H1 (cell line): ENCODE measurements around the gene LRPPRC. TPM values are rescaled to one million over a fixed set of nuclear protein-coding genes. Genes with fewer than 3 reads are reported as not detected.

Experiments
- CTCF ChIA-PET: fragments of 300-600 bp; sonication (Branson Sonifier 250); formaldehyde crosslinking; loops from one replicate; lab custom pipeline; 2021; ENCODE audit not compliant: partially characterized antibody; lab: Charles Lee
- POLR2A ChIA-PET: fragments of 300-600 bp; sonication (Branson Sonifier 250); formaldehyde crosslinking; loops from one replicate; lab custom pipeline; 2021; ENCODE audit warnings: inconsistent platforms; ENCODE audit not compliant: partially characterized antibody; lab: Charles Lee
- DNase-seq, 2 experiments: peaks; one replicate each; pipeline versions ENCODE4 v3.0.0 to v3.0.0-alpha.2; 2010 to 2022; ENCODE audit warnings: low spot score in 2 of 2, low read depth in 1 of 2, mixed read lengths in 1 of 2
- FAIRE-seq: peaks from 2 replicates; lab custom pipeline; 2011; peaks lifted over from hg19 to GRCh38; lab: Jason Lieb, UNC
- H2AFZ ChIP-seq: 2 replicates; pipeline ENCODE4 v1.8.1; 2012; ENCODE audit warnings: low read length, inconsistent platforms
- H2AK5ac ChIP-seq: 2 replicates; pipeline ENCODE4 v1.6.1; 2013; ENCODE audit warnings: low read depth, low read length
- H2BK120ac ChIP-seq: replicated peaks from 2 replicates; pipeline ENCODE3; 2013; ENCODE audit warnings: low read depth, low read length, inconsistent platforms
- H2BK12ac ChIP-seq: 2 replicates; pipeline ENCODE4 v1.6.1; 2013; ENCODE audit warnings: low read depth, low read length
- H2BK15ac ChIP-seq: 2 replicates; pipeline ENCODE4 v1.6.1; 2013; ENCODE audit warnings: low read length
- H2BK20ac ChIP-seq: 2 replicates; pipeline ENCODE4 v1.6.1; 2013; ENCODE audit warnings: low read length
- H2BK5ac ChIP-seq: 2 replicates; pipeline ENCODE4 v1.6.1; 2013; ENCODE audit warnings: low read depth, low read length
- H3K14ac ChIP-seq: 2 replicates; pipeline ENCODE4 v1.6.1; 2013; ENCODE audit warnings: inconsistent platforms; ENCODE audit not compliant: insufficient read length
- H3K18ac ChIP-seq: 2 replicates; pipeline ENCODE4 v1.6.1; 2013; ENCODE audit warnings: low read length; ENCODE audit errors: extremely low read depth
- H3K23ac ChIP-seq: 2 replicates; pipeline ENCODE4 v1.6.1; 2013; ENCODE audit warnings: inconsistent platforms; ENCODE audit not compliant: insufficient read length
- H3K23me2 ChIP-seq: 2 replicates; pipeline ENCODE4 v1.6.1; 2013; ENCODE audit warnings: low read depth, low read length
- H3K27ac ChIP-seq: 2 replicates; pipeline ENCODE4 v1.6.1; 2011; ENCODE audit warnings: low read depth, low read length, inconsistent platforms
- H3K27me3 ChIP-seq, 4 experiments: replicated peaks in 1 of 4; 1 replicate in 1 of 4; 2 replicates in 3 of 4; pipeline versions ENCODE4 v1.6.1 to v1.8.1; 2011 to 2013; ENCODE audit warnings: low read length in 3 of 4, mild to moderate bottlenecking in 3 of 4, inconsistent platforms in 2 of 4, mixed read lengths in 2 of 4, moderate library complexity in 1 of 4; ENCODE audit not compliant: control insufficient read depth in 3 of 4, insufficient read depth in 3 of 4; ENCODE audit errors: extremely low read depth in 1 of 4
- H3K36me3 ChIP-seq, 4 experiments: 2 replicates each; pipeline versions ENCODE4 v1.6.1 to v1.8.1; 2011 to 2013; ENCODE audit warnings: mild to moderate bottlenecking in 4 of 4, low read length in 3 of 4, moderate library complexity in 2 of 4, control low read depth in 1 of 4, inconsistent platforms in 1 of 4; ENCODE audit not compliant: insufficient read depth in 4 of 4, control insufficient read depth in 2 of 4
- H3K4ac ChIP-seq: replicated peaks from 2 replicates; pipeline ENCODE3; 2013; ENCODE audit warnings: low read length, low read depth, mixed read lengths, inconsistent platforms; ENCODE audit not compliant: insufficient read length
- H3K4me1 ChIP-seq, 4 experiments: replicated peaks in 1 of 4; 1 replicate in 1 of 4; 2 replicates in 3 of 4; pipeline versions ENCODE4 v1.6.1 to v1.8.1; 2011 to 2013; ENCODE audit warnings: low read length in 3 of 4, inconsistent platforms in 2 of 4, mixed read lengths in 1 of 4; ENCODE audit not compliant: insufficient read depth in 4 of 4, control insufficient read depth in 3 of 4
- H3K4me2 ChIP-seq, 2 experiments: 2 replicates each; pipeline versions ENCODE4 v1.6.1 to v1.8.1; 2011 to 2013; ENCODE audit warnings: low read depth in 2 of 2, low read length in 2 of 2, control low read depth in 1 of 2, inconsistent platforms in 1 of 2, mild to moderate bottlenecking in 1 of 2; ENCODE audit not compliant: insufficient read depth in 1 of 2
- H3K4me3 ChIP-seq, 4 experiments: fragments of 200-600, 300-600 bp in 1 of 4; sonication (generic), shearing (Covaris generic), sonication (Bioruptor Twin) in 1 of 4; 2 replicates each; pipeline versions ENCODE4 v1.5.1 to v1.8.1; 2011 to 2016; ENCODE audit warnings: low read length in 4 of 4, low read depth in 3 of 4, control low read depth in 2 of 4, inconsistent platforms in 2 of 4, mild to moderate bottlenecking in 2 of 4, mixed read lengths in 1 of 4, moderate library complexity in 1 of 4; ENCODE audit not compliant: insufficient read depth in 2 of 4; ENCODE audit errors: extremely low read depth in 1 of 4
- H3K56ac ChIP-seq: replicated peaks from 2 replicates; pipeline ENCODE3; 2013; ENCODE audit warnings: low read depth, mild to moderate bottlenecking, mixed read lengths, low read length, inconsistent platforms; ENCODE audit not compliant: insufficient read length
- H3K79me1 ChIP-seq: 2 replicates; pipeline ENCODE4 v1.6.1; 2013; ENCODE audit warnings: low read depth, low read length, control low read depth
- H3K79me2 ChIP-seq, 2 experiments: 2 replicates each; pipeline versions ENCODE4 v1.6.1 to v1.8.1; 2012 to 2013; ENCODE audit warnings: low read length in 2 of 2, mild to moderate bottlenecking in 2 of 2, inconsistent platforms in 1 of 2; ENCODE audit not compliant: insufficient read depth in 2 of 2, control insufficient read depth in 1 of 2
- H3K9ac ChIP-seq, 4 experiments: replicated peaks in 1 of 4; 1 replicate in 1 of 4; 2 replicates in 3 of 4; pipeline versions ENCODE4 v1.6.1 to v1.8.1; 2011 to 2013; ENCODE audit warnings: low read depth in 3 of 4, low read length in 3 of 4, control low read depth in 2 of 4, mild to moderate bottlenecking in 2 of 4, moderate library complexity in 2 of 4, inconsistent platforms in 1 of 4; ENCODE audit errors: extremely low read depth in 1 of 4
- H3K9me3 ChIP-seq, 2 experiments: 2 replicates each; pipeline versions ENCODE4 v1.6.1 to v1.8.1; 2012 to 2013; ENCODE audit warnings: mild to moderate bottlenecking in 2 of 2, moderate library complexity in 2 of 2, control low read depth in 1 of 2, inconsistent platforms in 1 of 2, low read depth in 1 of 2, low read length in 1 of 2, mixed read lengths in 1 of 2; ENCODE audit not compliant: insufficient read depth in 2 of 2
- H4K20me1 ChIP-seq, 2 experiments: replicated peaks in 1 of 2; 2 replicates each; pipeline versions ENCODE3 to v1.8.1; 2011 to 2013; ENCODE audit warnings: inconsistent platforms in 2 of 2, low read length in 2 of 2, mild to moderate bottlenecking in 1 of 2; ENCODE audit not compliant: insufficient read depth in 2 of 2, control insufficient read depth in 1 of 2
- H4K5ac ChIP-seq: 2 replicates; pipeline ENCODE4 v1.6.1; 2013; ENCODE audit warnings: low read length, low read depth, mixed read lengths, inconsistent platforms; ENCODE audit not compliant: insufficient read length
- H4K8ac ChIP-seq: 2 replicates; pipeline ENCODE4 v1.8.0; 2013; ENCODE audit warnings: mild to moderate bottlenecking, moderate library complexity, low read length, inconsistent platforms; ENCODE audit not compliant: insufficient read depth; ENCODE audit errors: extremely low read depth
- H4K91ac ChIP-seq: replicated peaks from 2 replicates; pipeline ENCODE3; 2013; ENCODE audit warnings: low read length, mixed read lengths, inconsistent platforms; ENCODE audit not compliant: insufficient read length
- CBX8 ChIP-seq: fragments of 300-800, 300-1000 bp; sonication (generic); IDR thresholded peaks from 2 replicates; pipeline ENCODE4 v1.7.1; 2016; ENCODE audit warnings: low read depth, low read length, borderline replicate concordance
- CREB1 ChIP-seq: IDR thresholded peaks from 2 replicates; pipeline ENCODE4 v1.6.1; 2012; ENCODE audit warnings: inconsistent platforms
- CTBP2 ChIP-seq: IDR thresholded peaks from 2 replicates; pipeline ENCODE4 v1.7.0; 2011; ENCODE audit warnings: borderline replicate concordance, mild to moderate bottlenecking, moderate library complexity, mixed read lengths, low read length; ENCODE audit not compliant: insufficient read depth, insufficient read length
- EP300 ChIP-seq, 2 experiments: IDR thresholded peaks; 1 replicate in 1 of 2; 2 replicates in 1 of 2; pipeline ENCODE4 v1.6.1; 2011 to 2012; ENCODE audit warnings: low read depth in 2 of 2, low read length in 2 of 2, mild to moderate bottlenecking in 2 of 2, borderline replicate concordance in 1 of 2, inconsistent platforms in 1 of 2, moderate library complexity in 1 of 2
- RFX5 ChIP-seq: IDR thresholded peaks from 2 replicates; pipeline ENCODE4 v1.6.1; 2011; ENCODE audit warnings: low read depth, low read length, improper control_type of control experiment, borderline replicate concordance
- RXRA ChIP-seq: IDR thresholded peaks from 2 replicates; pipeline ENCODE4 v1.6.1; 2011; ENCODE audit warnings: low read depth, mild to moderate bottlenecking, low read length, moderate library complexity; ENCODE audit not compliant: insufficient read depth
- WGBS, 2 experiments: shearing (Covaris generic) in 1 of 2; methylation state at CpG; one replicate each; pipeline versions ENCODE4 v1.1.6 to v1.1.7; 2013 to 2015; ENCODE audit warnings: low lambda C conversion rate in 2 of 2, mixed read lengths in 2 of 2, inconsistent platforms in 1 of 2, low coverage in 1 of 2, missing lambda C conversion rate in 1 of 2; ENCODE audit not compliant: insufficient replicate concordance in 2 of 2, insufficient coverage in 1 of 2, insufficient read length in 1 of 2; ENCODE audit errors: extremely low coverage in 1 of 2, missing lambda C conversion rate in 1 of 2; 5-methylcytosine and 5-hydroxymethylcytosine counted together
- polyA plus RNA-seq, 7 experiments: library from polyadenylated mRNA; depleted of rRNA in 3 of 7; stranded (reverse) in 5 of 7; unstranded in 2 of 7; fragments of >200 nt in 5 of 7; fragments of 200-250 nt in 2 of 7; gene quantifications; 1 replicate in 5 of 7; 2 replicates in 1 of 7; 4 replicates in 1 of 7; pipeline versions ENCODE4 v1.2.1 to v1.2.3, GENCODE V29; 2011 to 2013; ENCODE audit warnings: missing spikeins in 2 of 7, mixed read lengths in 2 of 7
- total RNA-seq: library from RNA; stranded (reverse); fragmentation: NEBNext Ultra II Directional; extraction: Animal tissue kit (Norgen Biotek cat#: 25700); gene quantifications from 2 replicates; pipeline ENCODE4 v1.2.1, GENCODE V29; 2021
- TF ChIP-seq, protein P1 (sequence below): IDR thresholded peaks from 2 replicates; pipeline ENCODE4 v1.6.1; 2011; ENCODE audit warnings: low read length, improper control_type of control experiment

The LRPPRC gene
- total and polyA plus RNA-seq, 2 of the 8 experiments (the other 6 are each of a cell fraction or from before 2014, with no cell fraction given): 43.4 to 167 TPM

- Histone ChIP-seq H2BK15ac (no peak overlapping the region), H3K4me1 (peaks cover 0 to 6% (median 2%) of the 10 kb centered on the region in 4 experiments; a peak in 3 of 7 replicates), H2AFZ (no peak overlapping the region), H2BK5ac (no peak overlapping the region), H3K18ac (no peak overlapping the region), H2BK120ac (no peak overlapping the region), H3K27me3 (no peaks in the 10 kb centered on the region), H3K56ac (no peak overlapping the region), H3K4me3 (no peak overlapping the region), H3K23me2 (no peaks in the 10 kb centered on the region), H3K4ac (no peak overlapping the region), H4K91ac (no peak overlapping the region), H4K8ac (no peak overlapping the region), H3K14ac (no peak overlapping the region), H3K27ac (no peak overlapping the region), H3K4me2 (no peak overlapping the region), H2BK12ac (no peak overlapping the region), H2AK5ac (no peak overlapping the region), H3K9me3 (no peaks in the 10 kb centered on the region), H3K36me3 (no peaks in the 10 kb centered on the region), H4K5ac (no peak overlapping the region), H2BK20ac (no peak overlapping the region), H3K23ac (no peak overlapping the region), H4K20me1 (no peaks in the 10 kb centered on the region), H3K79me2 (no peaks in the 10 kb centered on the region), H3K79me1 (no peaks in the 10 kb centered on the region), H3K9ac (no peak overlapping the region)
- 98% methylated on average over 4 of the region's 4 CpGs; no CpG with 5 or more reads in 1 of the 2 experiments for WGBS, 2 experiments
- DNase-seq (peak in 1 of 2 experiments; percentile 3), FAIRE-seq (no peak)
- ChIA-PET CTCF (no interaction called here), POLR2A (interaction anchor here (0.7 kb wide), 1 partner anchor 231 kb away, joined by 3 read pairs; no protein-coding TSS in a partner anchor)
- TF ChIP-seq CTBP2 (no peak), EP300 (IDR thresholded peaks at IDR 0.05; ENCODE audit: borderline replicate concordance in 1 of 2, low read depth in 2 of 2, low read length in 2 of 2) (no peak), CREB1 (no peak), RXRA (no peak), RFX5 (no peak), CBX8 (no peak)
- TF ChIP-seq, protein P1, sequence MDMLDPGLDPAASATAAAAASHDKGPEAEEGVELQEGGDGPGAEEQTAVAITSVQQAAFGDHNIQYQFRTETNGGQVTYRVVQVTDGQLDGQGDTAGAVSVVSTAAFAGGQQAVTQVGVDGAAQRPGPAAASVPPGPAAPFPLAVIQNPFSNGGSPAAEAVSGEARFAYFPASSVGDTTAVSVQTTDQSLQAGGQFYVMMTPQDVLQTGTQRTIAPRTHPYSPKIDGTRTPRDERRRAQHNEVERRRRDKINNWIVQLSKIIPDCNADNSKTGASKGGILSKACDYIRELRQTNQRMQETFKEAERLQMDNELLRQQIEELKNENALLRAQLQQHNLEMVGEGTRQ: no peak
These were observed 158.8 kb downstream of the LRPPRC start for GRCh38 chr2:43837033-43837432.
